Measurements from ENCODE around the gene ST6GALNAC3. TPM values are rescaled to one million over a fixed set of nuclear protein-coding genes. Genes with fewer than 3 reads are reported as not detected.

Gene ST6GALNAC3
- total RNA-seq, 4 donors from 2014 or later, result 1.00 to 5.7 (median 1.9) TPM; not detected in 1

DNA sequence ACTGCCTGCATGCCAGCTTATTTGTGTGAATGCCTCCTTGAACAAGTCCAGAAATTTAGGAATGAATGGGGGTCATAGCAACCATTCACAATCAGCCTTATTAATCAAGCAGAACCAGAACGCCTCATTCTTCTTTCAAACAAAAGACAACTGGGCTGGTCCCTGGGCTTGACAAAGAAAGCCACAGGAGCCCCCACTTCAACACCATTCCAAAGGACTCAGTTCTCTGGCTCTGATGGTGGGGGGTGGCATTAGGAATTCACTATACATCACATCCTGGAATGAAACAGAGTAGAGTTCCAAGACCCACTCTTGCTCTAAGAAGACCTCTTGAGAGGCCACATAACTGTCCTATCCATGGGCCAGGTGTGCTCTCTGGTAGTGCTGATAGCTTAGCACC, 606.1 kb downstream of the ST6GALNAC3 start:
- no peak for DNase-seq
- no peaks in the 10 kb centered on the region for H3K36me3 ChIP-seq
- no peaks in the 10 kb centered on the region for H3K9me3 ChIP-seq
- no peak overlapping the region for H3K27ac ChIP-seq
- 100% methylated on average over 1 of the region's 1 CpG; no CpG with 5 or more reads in 1 of the 2 donors for WGBS, 2 donors (ENCODE audit: low coverage in 1 of 2)
- no peaks in the 10 kb centered on the region for H3K27me3 ChIP-seq
- no peak overlapping the region for H3K4me3 ChIP-seq
- in situ Hi-C loops (cut with MboI; ENCODE audit: low pct_ligation_motif_present in 1 of 4, low pct_unique_long_range_greater_than_20kb in 1 of 4, low sequenced_read_pairs in 3 of 4), result no loop called here
- H3K4me1 ChIP-seq, result no peaks in the 10 kb centered on the region
- intact Hi-C loops (cut with DNase I; ENCODE audit: low total_unique reads), result no loop called here
- TF ChIP-seq EP300 (IDR thresholded peaks at IDR 0.05; ENCODE audit: low read depth), result no peak
- no peak for TF ChIP-seq POLR2AphosphoS5 (IDR thresholded peaks at IDR 0.05)
- TF ChIP-seq, protein P1, sequence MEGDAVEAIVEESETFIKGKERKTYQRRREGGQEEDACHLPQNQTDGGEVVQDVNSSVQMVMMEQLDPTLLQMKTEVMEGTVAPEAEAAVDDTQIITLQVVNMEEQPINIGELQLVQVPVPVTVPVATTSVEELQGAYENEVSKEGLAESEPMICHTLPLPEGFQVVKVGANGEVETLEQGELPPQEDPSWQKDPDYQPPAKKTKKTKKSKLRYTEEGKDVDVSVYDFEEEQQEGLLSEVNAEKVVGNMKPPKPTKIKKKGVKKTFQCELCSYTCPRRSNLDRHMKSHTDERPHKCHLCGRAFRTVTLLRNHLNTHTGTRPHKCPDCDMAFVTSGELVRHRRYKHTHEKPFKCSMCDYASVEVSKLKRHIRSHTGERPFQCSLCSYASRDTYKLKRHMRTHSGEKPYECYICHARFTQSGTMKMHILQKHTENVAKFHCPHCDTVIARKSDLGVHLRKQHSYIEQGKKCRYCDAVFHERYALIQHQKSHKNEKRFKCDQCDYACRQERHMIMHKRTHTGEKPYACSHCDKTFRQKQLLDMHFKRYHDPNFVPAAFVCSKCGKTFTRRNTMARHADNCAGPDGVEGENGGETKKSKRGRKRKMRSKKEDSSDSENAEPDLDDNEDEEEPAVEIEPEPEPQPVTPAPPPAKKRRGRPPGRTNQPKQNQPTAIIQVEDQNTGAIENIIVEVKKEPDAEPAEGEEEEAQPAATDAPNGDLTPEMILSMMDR (IDR thresholded peaks at IDR 0.05), result no peak
- TF ChIP-seq POLR2A (IDR thresholded peaks at IDR 0.05), result no peak

DNA sequence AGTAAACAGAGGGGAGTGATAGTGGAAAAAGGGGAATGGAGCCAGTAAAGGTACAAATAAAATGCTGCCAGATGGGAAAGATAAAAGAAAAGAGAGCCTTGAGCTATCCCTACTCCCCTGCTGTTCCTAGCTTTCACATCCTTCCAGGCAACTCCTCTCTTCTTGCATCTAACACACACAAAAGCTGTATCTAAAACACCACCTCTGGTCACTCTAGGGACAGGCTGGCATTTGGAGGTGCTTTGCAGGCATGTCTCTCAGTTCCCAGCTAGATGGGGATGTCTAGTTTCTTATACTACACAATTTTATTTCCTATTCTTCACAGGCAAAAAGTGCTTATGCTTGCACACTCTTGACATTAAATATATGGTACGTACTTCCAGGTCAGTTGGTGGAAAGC, 607.6 kb downstream of the ST6GALNAC3 start:
- intact Hi-C loops (cut with DNase I; ENCODE audit: low total_unique reads), result no loop called here
- H3K9me3 ChIP-seq, result no peaks in the 10 kb centered on the region
- no peaks in the 10 kb centered on the region for H3K27me3 ChIP-seq
- no peak overlapping the region for H3K4me3 ChIP-seq
- DNase-seq, result no peak
- WGBS, 2 donors (ENCODE audit: low coverage in 1 of 2), result 86 to 96% methylated on average over 1 of the region's 1 CpG
- H3K4me1 ChIP-seq, result no peaks in the 10 kb centered on the region
- no peak overlapping the region for H3K27ac ChIP-seq
- H3K36me3 ChIP-seq, result no peaks in the 10 kb centered on the region
- in situ Hi-C loops (cut with MboI; ENCODE audit: low pct_ligation_motif_present in 1 of 4, low pct_unique_long_range_greater_than_20kb in 1 of 4, low sequenced_read_pairs in 3 of 4), result no loop called here
- TF ChIP-seq EP300 (IDR thresholded peaks at IDR 0.05; ENCODE audit: low read depth) (no peak), POLR2A (IDR thresholded peaks at IDR 0.05) (no peak)

Other genes starting within 250 kb of the ST6GALNAC3 start
- not detected for gene ASB17, start 142.3 kb upstream of the ST6GALNAC3 start, total RNA-seq